C4-2B (cell line): ENCODE results near the gene CFAP299.

Experiments used
- CTCF ChIP-seq: fragments of 450-650 bp; conservative IDR thresholded peaks from 2 replicates; pipeline ENCODE4 v1.5.1; 2017; ENCODE audit warnings: mild to moderate bottlenecking
- ZFX ChIP-seq: fragments of 450-650 bp; IDR thresholded peaks from 2 replicates; pipeline ENCODE4 v1.6.1; 2017

- TF ChIP-seq CTCF (no peak), ZFX (no peak)
Measured at GRCh38 chr4:80709082-80709869, 373.7 kb downstream of the CFAP299 start.
